Gastroesophageal sphincter (tissue), 4 donors: ENCODE data around the gene OR6C68. TPM values are rescaled to one million over a fixed set of nuclear protein-coding genes. Genes with fewer than 3 reads are reported as not detected.

Source experiments
- ATAC-seq: fragments of 150-250 bp; one replicate; pipeline ENCODE4 v1.9.1; 2016; ENCODE audit warnings: mild to moderate bottlenecking, moderate library complexity
- H3K27ac ChIP-seq, 4 donors: fragments of 200-600 bp; sonication (generic) in 3 of 4; 1 replicate in 3 of 4; 2 replicates in 1 of 4; pipeline ENCODE4 v1.5.1; 2016 to 2019
- H3K27me3 ChIP-seq: fragments of 200-600 bp; sonication (generic); one replicate; pipeline ENCODE4 v1.5.1; 2019
- H3K36me3 ChIP-seq, 2 donors: fragments of 200-600 bp; sonication (generic); one replicate each; pipeline ENCODE4 v1.5.1; 2019; ENCODE audit warnings: control low read depth in 1 of 2
- H3K4me1 ChIP-seq, 3 donors: fragments of 200-600 bp; sonication (generic); 1 replicate in 2 of 3; 2 replicates in 1 of 3; pipeline ENCODE4 v1.5.1; 2016 to 2019; ENCODE audit warnings: control low read depth in 2 of 3
- H3K4me3 ChIP-seq, 2 donors: fragments of 200-600 bp; sonication (generic); one replicate each; pipeline ENCODE4 v1.5.1; 2019; ENCODE audit warnings: mild to moderate bottlenecking in 1 of 2, moderate library complexity in 1 of 2
- H3K9me3 ChIP-seq, 3 donors: fragments of 200-600 bp; sonication (generic); one replicate each; pipeline ENCODE4 v1.5.1; 2017 to 2019; ENCODE audit warnings: control low read depth in 2 of 3
- EP300 ChIP-seq: sonication (generic); formaldehyde crosslinking; IDR thresholded peaks from one replicate; pipeline ENCODE4 v1.6.1; 2017; ENCODE audit warnings: antibody characterized with exemption, mild to moderate bottlenecking
- POLR2A ChIP-seq, 2 donors: fragments of 450-650 bp; IDR thresholded peaks; one replicate each; pipeline ENCODE4 v1.6.1; 2017; ENCODE audit warnings: antibody characterized with exemption in 2 of 2, mild to moderate bottlenecking in 2 of 2, moderate library complexity in 1 of 2
- total RNA-seq, 4 donors: library from RNA; depleted of rRNA; stranded (reverse); fragments of >200 nt; gene quantifications; one replicate each; pipeline ENCODE4 v1.1.0, GENCODE V29; 2016

OR6C68 gene
- total RNA-seq, 4 donors from 2014 or later: not detected

GRCh38 chr12:55516391-55516790, 24.2 kb downstream of the OR6C68 start:
- TF ChIP-seq POLR2A (IDR thresholded peaks at IDR 0.05) (no peak), EP300 (no peak)
- H3K36me3 ChIP-seq: no peaks in the 10 kb centered on the region
- H3K4me3 ChIP-seq: no peak overlapping the region
- no peaks in the 10 kb centered on the region for H3K4me1 ChIP-seq
- H3K27me3 ChIP-seq: no peaks in the 10 kb centered on the region
- H3K27ac ChIP-seq: no peak overlapping the region
- no peak for ATAC-seq
- no peaks in the 10 kb centered on the region for H3K9me3 ChIP-seq

Other genes starting within 250 kb of the OR6C68 start
- not detected for gene OR6C74, start 247.8 kb upstream of the OR6C68 start, total RNA-seq
- not detected for gene OR6C6, start 195.8 kb upstream of the OR6C68 start, total RNA-seq
- not detected for gene OR6C1, start 178.0 kb upstream of the OR6C68 start, total RNA-seq
- not detected for gene OR6C3, start 161.6 kb upstream of the OR6C68 start, total RNA-seq
- gene OR6C75, start 129.4 kb upstream of the OR6C68 start, total RNA-seq: not detected
- gene OR6C65, start 91.8 kb upstream of the OR6C68 start, total RNA-seq: not detected
- gene OR6C76, start 66.1 kb upstream of the OR6C68 start, total RNA-seq: not detected
- gene OR6C2, start 48.3 kb upstream of the OR6C68 start, total RNA-seq: not detected
- gene OR6C70, start 22.2 kb upstream of the OR6C68 start, total RNA-seq: not detected
- not detected for gene OR6C4, start 57.2 kb downstream of the OR6C68 start, total RNA-seq
- gene OR2AP1, start 80.1 kb downstream of the OR6C68 start, total RNA-seq: not detected
- gene OR10P1, start 144.5 kb downstream of the OR6C68 start, total RNA-seq: not detected
- gene ITGA7, start 215.5 kb downstream of the OR6C68 start, total RNA-seq: 100 to 1,000 TPM; 143 to 260 (median 182) TPM
- gene BLOC1S1, start 223.7 kb downstream of the OR6C68 start, total RNA-seq: 100 to 1,000 TPM; 187 to 214 (median 196) TPM
- 10 to 100 TPM; 18.0 to 57.0 (median 31.9) TPM for gene RDH5, start 228.0 kb downstream of the OR6C68 start, total RNA-seq
- 100 to 1,000 TPM; 500 to 856 (median 792) TPM for gene CD63, start 236.6 kb downstream of the OR6C68 start, total RNA-seq